ENCODE data around the gene VPS4A. TPM values are rescaled to one million over a fixed set of nuclear protein-coding genes. Genes with fewer than 3 reads are reported as not detected.
"Not testable (repeated sequence)": the region's sequence is repeated elsewhere in the genome, so short reads cannot be mapped to it uniquely, and the experiment has no call there.

VPS4A gene
- total and polyA plus RNA-seq, 4 donors = 13.3 to 15.7 (median 14.5) TPM

DNA sequence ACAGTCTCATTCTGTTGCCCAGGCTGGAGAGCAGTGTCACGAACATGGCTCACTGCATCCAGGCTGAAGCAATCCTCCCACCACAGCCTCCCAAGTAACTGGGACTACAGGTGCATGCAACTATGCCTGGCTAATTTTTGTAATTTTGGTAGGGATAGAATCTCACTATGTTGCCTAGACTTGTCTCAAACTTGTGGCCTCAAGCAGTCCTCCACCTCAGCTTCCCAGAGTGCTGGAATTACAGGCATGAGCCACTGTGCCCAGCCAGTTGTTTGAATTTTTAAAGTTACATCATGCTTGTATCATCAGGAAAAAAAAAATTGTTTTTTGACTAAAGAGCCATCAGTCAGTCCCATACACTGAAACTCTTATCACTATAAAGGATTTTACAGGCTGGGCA, 17.1 kb upstream of the VPS4A start:
- Histone ChIP-seq H3K27me3 (ENCODE audit: control insufficient read depth in 4 of 4, insufficient read depth in 4 of 4, low read length in 3 of 4) (no peaks in the 10 kb centered on the region), H3K27ac (ENCODE audit: low read depth in 1 of 2, low read length in 2 of 2) (no peak overlapping the region), H3K9ac (ENCODE audit: low read depth in 1 of 2, low read length in 2 of 2) (no peak overlapping the region), H3K9me3 (ENCODE audit: control insufficient read depth in 4 of 4, low read length in 3 of 4) (no peaks in the 10 kb centered on the region), H3K4me3 (ENCODE audit: low read depth in 1 of 3, low read length in 3 of 3) (no peak overlapping the region), H3K36me3 (ENCODE audit: control insufficient read depth in 4 of 4, insufficient read depth in 3 of 4, low read depth in 1 of 4, low read length in 3 of 4) (peaks cover 0 to 1% (median 0%) of the 10 kb centered on the region in 4 donors), H3K4me1 (ENCODE audit: control insufficient read depth in 4 of 4, insufficient read depth in 4 of 4, low read length in 3 of 4) (no peaks in the 10 kb centered on the region)
- 98% methylated on average over 1 of the region's 1 CpG for WGBS
- TF ChIP-seq, protein P1, sequence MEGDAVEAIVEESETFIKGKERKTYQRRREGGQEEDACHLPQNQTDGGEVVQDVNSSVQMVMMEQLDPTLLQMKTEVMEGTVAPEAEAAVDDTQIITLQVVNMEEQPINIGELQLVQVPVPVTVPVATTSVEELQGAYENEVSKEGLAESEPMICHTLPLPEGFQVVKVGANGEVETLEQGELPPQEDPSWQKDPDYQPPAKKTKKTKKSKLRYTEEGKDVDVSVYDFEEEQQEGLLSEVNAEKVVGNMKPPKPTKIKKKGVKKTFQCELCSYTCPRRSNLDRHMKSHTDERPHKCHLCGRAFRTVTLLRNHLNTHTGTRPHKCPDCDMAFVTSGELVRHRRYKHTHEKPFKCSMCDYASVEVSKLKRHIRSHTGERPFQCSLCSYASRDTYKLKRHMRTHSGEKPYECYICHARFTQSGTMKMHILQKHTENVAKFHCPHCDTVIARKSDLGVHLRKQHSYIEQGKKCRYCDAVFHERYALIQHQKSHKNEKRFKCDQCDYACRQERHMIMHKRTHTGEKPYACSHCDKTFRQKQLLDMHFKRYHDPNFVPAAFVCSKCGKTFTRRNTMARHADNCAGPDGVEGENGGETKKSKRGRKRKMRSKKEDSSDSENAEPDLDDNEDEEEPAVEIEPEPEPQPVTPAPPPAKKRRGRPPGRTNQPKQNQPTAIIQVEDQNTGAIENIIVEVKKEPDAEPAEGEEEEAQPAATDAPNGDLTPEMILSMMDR (IDR thresholded peaks at IDR 0.05; ENCODE audit: low read depth, low read length, missing input control) = no peak
- TF ChIP-seq TAF1 (conservative IDR thresholded peaks at IDR 0.05) (no peak), RAD21 (IDR thresholded peaks at IDR 0.05) (no peak), JUND (IDR thresholded peaks at IDR 0.05) (no peak), SP1 (IDR thresholded peaks at IDR 0.05) (no peak), RXRA (IDR thresholded peaks at IDR 0.05) (no peak), FOXA2 (IDR thresholded peaks at IDR 0.05) (no peak)
- TF ChIP-seq, protein P2, sequence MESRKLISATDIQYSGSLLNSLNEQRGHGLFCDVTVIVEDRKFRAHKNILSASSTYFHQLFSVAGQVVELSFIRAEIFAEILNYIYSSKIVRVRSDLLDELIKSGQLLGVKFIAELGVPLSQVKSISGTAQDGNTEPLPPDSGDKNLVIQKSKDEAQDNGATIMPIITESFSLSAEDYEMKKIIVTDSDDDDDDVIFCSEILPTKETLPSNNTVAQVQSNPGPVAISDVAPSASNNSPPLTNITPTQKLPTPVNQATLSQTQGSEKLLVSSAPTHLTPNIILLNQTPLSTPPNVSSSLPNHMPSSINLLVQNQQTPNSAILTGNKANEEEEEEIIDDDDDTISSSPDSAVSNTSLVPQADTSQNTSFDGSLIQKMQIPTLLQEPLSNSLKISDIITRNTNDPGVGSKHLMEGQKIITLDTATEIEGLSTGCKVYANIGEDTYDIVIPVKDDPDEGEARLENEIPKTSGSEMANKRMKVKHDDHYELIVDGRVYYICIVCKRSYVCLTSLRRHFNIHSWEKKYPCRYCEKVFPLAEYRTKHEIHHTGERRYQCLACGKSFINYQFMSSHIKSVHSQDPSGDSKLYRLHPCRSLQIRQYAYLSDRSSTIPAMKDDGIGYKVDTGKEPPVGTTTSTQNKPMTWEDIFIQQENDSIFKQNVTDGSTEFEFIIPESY (IDR thresholded peaks at IDR 0.05) = no peak
- TF ChIP-seq, protein P3, sequence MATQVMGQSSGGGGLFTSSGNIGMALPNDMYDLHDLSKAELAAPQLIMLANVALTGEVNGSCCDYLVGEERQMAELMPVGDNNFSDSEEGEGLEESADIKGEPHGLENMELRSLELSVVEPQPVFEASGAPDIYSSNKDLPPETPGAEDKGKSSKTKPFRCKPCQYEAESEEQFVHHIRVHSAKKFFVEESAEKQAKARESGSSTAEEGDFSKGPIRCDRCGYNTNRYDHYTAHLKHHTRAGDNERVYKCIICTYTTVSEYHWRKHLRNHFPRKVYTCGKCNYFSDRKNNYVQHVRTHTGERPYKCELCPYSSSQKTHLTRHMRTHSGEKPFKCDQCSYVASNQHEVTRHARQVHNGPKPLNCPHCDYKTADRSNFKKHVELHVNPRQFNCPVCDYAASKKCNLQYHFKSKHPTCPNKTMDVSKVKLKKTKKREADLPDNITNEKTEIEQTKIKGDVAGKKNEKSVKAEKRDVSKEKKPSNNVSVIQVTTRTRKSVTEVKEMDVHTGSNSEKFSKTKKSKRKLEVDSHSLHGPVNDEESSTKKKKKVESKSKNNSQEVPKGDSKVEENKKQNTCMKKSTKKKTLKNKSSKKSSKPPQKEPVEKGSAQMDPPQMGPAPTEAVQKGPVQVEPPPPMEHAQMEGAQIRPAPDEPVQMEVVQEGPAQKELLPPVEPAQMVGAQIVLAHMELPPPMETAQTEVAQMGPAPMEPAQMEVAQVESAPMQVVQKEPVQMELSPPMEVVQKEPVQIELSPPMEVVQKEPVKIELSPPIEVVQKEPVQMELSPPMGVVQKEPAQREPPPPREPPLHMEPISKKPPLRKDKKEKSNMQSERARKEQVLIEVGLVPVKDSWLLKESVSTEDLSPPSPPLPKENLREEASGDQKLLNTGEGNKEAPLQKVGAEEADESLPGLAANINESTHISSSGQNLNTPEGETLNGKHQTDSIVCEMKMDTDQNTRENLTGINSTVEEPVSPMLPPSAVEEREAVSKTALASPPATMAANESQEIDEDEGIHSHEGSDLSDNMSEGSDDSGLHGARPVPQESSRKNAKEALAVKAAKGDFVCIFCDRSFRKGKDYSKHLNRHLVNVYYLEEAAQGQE (IDR thresholded peaks at IDR 0.05) = no peak
- DNase-seq (ENCODE audit: low spot score) = no peak

DNA sequence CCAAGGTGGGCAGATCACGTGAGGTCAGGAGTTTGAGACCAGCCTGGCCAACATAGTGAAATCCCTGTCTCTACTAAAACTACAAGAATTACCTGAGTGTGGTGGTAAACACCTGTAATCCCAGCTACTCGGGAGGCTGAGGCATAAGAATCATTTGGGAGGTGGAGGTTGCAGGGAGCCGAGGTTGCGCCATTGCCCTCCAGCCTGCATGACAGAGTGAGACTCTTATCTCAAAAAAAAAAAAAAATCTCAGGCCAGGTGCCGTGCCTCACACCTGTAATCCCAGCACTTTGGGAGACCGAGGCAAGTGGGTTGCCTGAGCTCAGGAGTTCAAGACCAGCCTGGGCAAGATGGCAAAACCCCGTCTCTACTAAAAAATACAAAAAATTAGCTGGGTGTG, 14.4 kb upstream of the VPS4A start:
- H3K27ac ChIP-seq (ENCODE audit: low read depth in 1 of 2, low read length in 2 of 2); H3K4me3 ChIP-seq (ENCODE audit: low read depth in 1 of 3, low read length in 3 of 3); H3K9ac ChIP-seq (ENCODE audit: low read depth in 1 of 2, low read length in 2 of 2); H3K4me1 ChIP-seq (ENCODE audit: control insufficient read depth in 4 of 4, insufficient read depth in 4 of 4, low read length in 3 of 4); H3K27me3 ChIP-seq (ENCODE audit: control insufficient read depth in 4 of 4, insufficient read depth in 4 of 4, low read length in 3 of 4); H3K9me3 ChIP-seq (ENCODE audit: control insufficient read depth in 4 of 4, low read length in 3 of 4); DNase-seq (ENCODE audit: low spot score): not testable (repeated sequence)
- H3K36me3 ChIP-seq (ENCODE audit: control insufficient read depth in 4 of 4, insufficient read depth in 3 of 4, low read depth in 1 of 4, low read length in 3 of 4) = peaks cover 0 to 11% (median 2%) of the 10 kb centered on the region in 4 donors
- WGBS = 98% methylated on average over 7 of the region's 7 CpGs

DNA sequence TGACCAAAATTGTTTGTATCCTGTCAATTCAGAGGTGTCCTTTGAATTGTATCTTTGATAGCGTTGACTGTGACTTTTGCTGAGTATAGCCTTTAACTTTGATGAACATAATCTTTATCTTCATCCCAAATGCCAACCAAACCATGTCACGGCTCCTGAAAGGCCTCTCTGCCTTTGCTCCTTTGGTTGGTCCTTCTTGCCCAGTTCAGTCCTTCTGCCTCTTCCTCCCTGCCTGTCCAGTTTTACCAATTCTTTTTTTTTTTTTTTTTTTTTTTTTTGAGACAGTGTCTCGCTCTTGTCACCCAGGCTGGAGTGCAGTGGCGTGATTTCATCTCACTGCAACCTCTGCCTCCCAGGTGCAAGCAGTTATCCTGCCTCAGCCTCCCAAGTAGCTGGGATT, 12.9 kb upstream of the VPS4A start:
- H3K27ac ChIP-seq (ENCODE audit: low read depth in 1 of 2, low read length in 2 of 2) = no peak overlapping the region
- peaks cover 0 to 11% (median 2%) of the 10 kb centered on the region in 4 donors for H3K36me3 ChIP-seq (ENCODE audit: control insufficient read depth in 4 of 4, insufficient read depth in 3 of 4, low read depth in 1 of 4, low read length in 3 of 4)
- no peak overlapping the region for H3K4me3 ChIP-seq (ENCODE audit: low read depth in 1 of 3, low read length in 3 of 3)
- H3K4me1 ChIP-seq (ENCODE audit: control insufficient read depth in 4 of 4, insufficient read depth in 4 of 4, low read length in 3 of 4) = no peaks in the 10 kb centered on the region
- no peak overlapping the region for H3K9ac ChIP-seq (ENCODE audit: low read depth in 1 of 2, low read length in 2 of 2)
- H3K27me3 ChIP-seq (ENCODE audit: control insufficient read depth in 4 of 4, insufficient read depth in 4 of 4, low read length in 3 of 4) = no peaks in the 10 kb centered on the region
- no peaks in the 10 kb centered on the region for H3K9me3 ChIP-seq (ENCODE audit: control insufficient read depth in 4 of 4, low read length in 3 of 4)
- WGBS = 98% methylated on average over 4 of the region's 4 CpGs
- no peak for DNase-seq (ENCODE audit: low spot score)
- no peak for TF ChIP-seq RXRA (IDR thresholded peaks at IDR 0.05)
- no peak for TF ChIP-seq FOXA2 (IDR thresholded peaks at IDR 0.05)
- no peak for TF ChIP-seq FOXA1 (IDR thresholded peaks at IDR 0.05)
- no peak for TF ChIP-seq YY1 (IDR thresholded peaks at IDR 0.05)
- TF ChIP-seq, protein P3 (IDR thresholded peaks at IDR 0.05) = no peak
- no peak for TF ChIP-seq HNF4A (conservative IDR thresholded peaks at IDR 0.05)
- TF ChIP-seq, protein P4, sequence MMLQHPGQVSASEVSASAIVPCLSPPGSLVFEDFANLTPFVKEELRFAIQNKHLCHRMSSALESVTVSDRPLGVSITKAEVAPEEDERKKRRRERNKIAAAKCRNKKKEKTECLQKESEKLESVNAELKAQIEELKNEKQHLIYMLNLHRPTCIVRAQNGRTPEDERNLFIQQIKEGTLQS (IDR thresholded peaks at IDR 0.05) = no peak
- TF ChIP-seq, protein P1 (IDR thresholded peaks at IDR 0.05; ENCODE audit: low read depth, low read length, missing input control) = no peak
- no peak for TF ChIP-seq EGR1 (IDR thresholded peaks at IDR 0.05; ENCODE audit: low read depth in 2 of 2)
- no peak for TF ChIP-seq JUND (IDR thresholded peaks at IDR 0.05)

All from liver (tissue), 9 donors.